Right kidney (tissue), 1 donor: ENCODE data around the gene FAM89B.
"Not testable (repeated sequence)": the region's sequence is repeated elsewhere in the genome, so short reads cannot be mapped to it uniquely, and the experiment has no call there.

Experiments
- DNase-seq: peaks from one replicate; pipeline ENCODE4 v3.0.0-alpha.2; 2016

Gene FAM89B

DNA sequence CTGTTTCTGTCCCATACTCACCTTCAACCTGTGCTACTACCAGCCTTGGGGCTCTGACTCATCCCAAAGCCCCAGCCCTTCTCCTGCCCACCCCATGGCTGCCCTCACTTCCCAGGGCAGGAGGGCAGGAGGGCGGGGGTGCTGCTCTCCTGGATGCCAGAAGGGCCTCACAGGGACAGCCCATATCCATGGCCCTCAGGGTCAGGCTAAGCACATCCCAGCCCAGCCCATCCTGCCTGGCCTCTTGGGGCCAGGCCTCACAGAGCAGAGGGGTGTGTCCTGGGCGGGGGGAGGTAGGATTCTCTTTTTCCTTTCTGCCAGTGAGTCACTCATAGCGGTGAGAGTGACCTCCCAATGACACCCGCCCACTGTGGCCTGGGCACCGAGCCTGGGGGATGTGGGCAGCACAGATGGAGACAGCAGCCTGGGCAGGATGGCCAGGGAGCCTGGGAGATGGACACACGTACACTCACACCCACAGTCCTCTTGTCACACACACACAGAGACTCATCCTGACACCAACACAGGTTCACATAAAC lies 16.6 kb upstream of the FAM89B start:
- no peak for DNase-seq

DNA sequence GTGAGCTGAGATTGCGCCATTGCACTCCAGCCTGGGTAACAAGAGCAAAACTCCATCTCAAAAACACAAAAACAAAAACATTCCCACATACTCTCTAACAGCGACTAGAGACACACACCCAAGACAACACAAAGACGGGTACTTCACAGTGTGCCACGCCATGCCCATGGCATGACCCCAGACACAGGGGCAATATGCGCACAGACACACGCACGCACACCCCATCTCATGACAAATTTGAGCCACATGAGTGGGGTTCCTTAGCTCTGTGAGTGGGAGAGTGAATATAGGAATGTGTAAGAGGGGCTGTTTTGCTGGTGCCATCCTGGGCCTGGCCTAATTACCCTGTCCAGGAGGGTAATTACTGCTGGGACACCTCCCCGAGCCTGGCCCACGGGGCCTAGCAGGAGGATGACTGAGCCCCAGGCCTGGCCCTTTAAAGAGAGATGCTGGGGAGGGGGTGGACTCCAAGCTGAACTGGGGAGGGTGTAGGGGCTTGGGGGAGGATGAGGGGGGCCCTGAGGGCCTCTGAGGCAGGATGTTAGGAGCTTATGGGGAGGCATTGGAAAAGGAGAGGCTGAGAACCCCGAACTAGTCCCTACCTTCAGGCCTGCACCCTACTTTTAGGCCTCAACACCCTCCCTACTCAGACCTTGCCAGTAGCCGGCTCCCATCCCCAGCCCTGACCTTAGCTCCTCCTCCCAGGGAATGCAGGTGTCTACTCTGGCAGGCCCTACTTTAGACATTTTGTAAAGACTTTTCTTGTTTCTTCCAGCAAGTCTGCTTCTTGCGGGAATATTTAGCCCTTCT lies 15.7 kb upstream of the FAM89B start:
- DNase-seq: no peak

DNA sequence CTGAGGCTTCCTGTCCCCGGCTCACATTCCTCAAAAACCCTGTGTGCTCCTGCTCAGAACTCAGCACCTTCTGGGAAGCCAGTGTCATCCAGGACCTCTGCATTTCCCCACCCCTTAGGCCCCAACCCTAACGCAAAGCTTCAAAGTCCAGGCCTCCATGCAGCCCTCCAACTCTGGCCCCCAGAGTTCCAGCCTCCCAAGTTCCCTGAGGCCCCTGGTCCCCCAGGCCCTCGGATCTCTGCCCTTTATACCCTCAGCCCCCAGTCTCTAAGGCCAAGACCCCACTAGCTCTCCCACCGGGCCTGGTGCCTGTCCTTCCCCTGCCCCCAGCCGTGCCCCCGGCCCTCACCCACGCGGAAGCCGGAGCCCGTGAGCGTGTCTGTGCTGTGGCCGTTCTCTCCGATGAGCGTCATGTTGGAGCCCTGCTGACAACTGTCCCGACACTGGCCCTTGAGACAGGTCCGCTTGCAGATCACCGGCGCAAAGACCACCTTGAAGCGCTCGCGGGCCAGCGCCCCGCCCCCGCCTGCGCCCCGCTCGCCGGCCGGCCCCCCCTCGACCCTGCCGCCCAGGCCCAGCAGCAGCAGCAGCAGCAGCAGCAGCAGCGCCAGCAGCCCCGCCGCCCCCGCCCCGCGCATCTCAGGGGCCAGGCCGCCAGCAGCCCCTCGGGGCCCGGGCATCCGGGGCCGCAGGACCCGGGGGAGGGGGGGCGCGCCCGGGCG lies 14.9 kb upstream of the FAM89B start:
- DNase-seq: peak; percentile 40

DNA sequence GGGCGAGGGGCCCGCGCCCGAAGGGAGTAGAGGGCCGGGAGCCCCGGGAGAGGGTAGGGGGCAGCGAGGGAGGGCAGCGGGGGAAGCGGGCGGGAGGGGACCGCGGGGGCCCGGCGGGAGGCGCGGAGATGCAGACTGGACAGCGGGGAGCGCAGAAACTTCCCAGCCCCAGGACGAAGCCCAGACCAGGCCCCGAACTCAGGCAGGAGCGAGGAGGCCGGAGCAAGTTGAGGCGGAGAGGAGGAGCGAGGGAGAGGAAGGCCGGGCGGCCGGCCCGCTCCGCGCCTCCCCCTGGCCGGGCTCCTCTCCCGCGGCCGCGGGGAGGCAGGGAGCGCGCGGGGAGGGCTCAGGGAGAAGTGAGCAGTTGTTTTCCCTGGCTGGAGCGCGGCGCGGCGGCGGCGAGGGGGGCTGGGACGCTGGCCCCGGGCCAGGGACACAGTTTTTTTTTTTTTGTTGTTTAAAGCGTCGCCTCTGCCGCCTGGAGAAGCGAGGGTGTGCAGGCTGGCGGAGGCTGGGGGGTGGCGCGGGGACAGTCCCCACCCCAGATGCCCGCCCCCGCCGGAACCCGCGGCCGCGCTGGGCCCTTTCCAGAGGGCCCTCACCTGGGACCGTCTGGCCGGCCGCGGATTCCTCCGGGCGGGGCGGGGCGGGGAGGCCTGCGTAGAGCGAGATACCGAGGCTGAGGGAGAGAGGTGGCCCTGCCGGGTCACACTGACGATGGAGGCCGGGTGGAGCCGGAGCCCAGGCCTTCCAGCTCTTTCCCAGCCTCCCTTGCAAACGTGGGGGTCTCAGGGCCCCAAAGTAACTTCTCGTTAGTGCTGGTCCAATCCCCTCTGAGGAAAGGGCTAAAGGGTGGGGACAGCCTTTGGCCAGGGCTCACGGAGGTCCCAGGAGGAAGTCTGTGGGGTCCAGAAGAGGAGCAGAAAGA lies 14.1 kb upstream of the FAM89B start, which contains the start of gene LTBP3:
Gene LTBP3, minus strand, starts transcription at position 358 of the 928 bp plus-strand sequence. CDS start 400 bp downstream, outside the sequence.
- peak; percentile 84 for DNase-seq

DNA sequence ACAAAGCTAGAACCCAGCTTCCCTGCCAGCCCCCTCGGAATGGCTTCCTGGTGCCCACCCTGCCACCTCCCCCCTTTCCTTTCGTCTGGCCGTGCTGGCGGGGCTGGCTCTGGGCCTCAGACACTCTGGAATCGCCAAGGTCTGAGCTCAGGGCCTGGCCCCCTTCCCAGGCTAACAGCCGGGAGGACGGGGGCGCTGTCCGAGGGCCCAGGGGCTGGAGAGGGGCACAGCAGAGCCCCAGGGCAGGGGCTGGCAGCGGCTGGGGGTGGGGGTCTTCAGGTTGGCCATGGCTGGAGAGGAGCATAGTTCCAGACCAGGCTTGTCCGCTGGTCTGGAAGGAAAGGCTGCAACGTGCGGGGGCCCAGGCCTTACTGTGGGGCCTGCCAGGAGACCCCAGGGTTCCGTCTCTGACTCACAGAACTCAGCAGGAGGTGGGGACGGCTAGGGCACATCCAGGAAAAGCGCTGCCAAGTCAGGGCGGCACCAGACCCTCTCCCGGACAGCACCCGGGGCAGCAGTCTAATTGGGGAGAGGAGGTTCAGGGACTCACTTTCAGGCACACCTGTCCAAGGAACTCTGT lies 13.3 kb upstream of the FAM89B start:
- DNase-seq: no peak

DNA sequence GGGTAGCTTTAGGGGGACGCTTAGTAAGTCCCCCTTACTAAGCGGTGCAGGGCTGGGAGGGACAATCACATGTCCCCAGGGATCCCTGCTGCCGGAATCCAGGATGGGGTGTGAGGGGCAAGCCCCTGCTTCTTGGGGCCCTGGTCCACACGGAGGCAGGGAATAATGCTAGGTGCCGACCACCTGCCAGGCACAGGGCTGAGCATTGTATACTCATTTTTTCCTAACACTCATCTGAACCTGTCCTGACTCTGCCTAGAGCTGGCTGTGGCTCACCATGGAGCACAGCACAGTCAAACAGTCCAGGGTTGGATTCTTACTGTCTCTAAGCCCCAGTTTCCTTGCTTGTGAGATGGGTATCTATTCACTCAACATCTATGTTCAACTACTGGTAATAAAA lies 12.8 kb upstream of the FAM89B start:
- no peak for DNase-seq

DNA sequence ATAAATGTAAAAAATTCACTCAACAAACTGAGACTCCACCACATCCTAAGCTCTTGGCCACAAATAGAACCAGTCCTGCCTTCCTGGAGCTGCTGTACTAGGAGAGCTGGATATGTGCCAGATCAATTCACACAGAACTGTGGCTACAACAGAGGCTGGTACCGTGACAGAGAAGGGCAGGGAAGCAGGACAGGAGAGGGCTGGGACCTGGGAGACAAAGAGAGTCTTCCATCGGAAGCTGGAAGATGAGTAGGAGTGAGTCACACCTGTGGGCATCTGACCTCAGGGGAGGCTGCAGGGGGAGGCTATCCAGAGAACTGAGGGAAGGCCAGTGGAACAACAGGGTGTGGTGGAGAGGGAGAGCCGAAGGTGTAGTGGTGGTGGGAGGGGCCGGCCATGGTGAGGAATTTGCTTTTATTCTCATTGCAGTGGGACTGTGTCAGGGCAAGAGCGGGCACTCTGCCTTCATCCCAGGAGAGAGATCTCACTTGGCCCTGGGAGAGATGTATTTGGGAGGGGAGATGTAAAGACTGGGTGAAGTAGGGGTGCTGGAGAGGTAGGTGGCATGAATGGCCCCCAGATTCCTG lies 12.3 kb upstream of the FAM89B start:
- no peak for DNase-seq

DNA sequence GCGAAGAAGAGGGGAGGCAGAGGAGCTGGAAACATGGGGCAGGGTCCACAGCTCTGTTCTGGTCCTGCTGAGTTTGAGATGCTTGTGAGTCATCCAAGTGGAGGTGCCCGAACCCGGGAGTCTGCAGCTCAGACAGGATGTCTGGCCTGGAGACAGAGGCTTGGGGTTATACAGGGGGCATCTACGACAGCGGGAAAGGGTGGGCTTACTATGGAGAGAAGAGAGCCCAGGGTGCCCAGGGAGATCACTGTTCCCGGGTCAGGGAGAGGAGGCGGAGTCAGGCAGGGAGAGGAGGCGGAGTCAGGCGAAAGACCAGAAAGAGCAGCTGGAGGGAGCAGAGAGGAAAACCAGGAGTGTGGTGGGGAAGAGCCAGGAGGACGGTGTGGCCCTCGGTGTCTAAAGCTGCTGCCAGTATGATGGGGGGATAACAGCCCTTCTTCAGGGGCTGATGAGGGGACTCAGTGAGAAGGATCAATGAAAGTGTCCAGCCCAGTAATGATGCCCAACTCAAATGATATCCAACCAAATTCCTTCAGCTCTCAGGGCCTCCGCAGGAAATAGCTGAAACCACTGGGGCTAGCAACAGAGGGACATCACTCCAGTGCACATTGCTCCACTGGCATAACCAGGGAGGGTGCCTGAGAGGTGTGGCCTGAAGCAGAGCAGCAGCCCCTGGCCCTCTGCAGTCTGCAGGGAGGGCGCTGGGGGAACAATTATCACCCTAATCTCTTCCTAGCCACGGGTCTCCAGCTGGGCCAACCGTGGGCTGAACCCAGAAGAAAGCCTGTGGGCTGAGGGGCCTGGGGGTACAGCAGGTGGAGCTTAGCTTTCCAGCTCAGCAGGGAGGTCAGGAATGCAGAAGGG lies 11.6 kb upstream of the FAM89B start:
- peak; percentile 60 for DNase-seq

DNA sequence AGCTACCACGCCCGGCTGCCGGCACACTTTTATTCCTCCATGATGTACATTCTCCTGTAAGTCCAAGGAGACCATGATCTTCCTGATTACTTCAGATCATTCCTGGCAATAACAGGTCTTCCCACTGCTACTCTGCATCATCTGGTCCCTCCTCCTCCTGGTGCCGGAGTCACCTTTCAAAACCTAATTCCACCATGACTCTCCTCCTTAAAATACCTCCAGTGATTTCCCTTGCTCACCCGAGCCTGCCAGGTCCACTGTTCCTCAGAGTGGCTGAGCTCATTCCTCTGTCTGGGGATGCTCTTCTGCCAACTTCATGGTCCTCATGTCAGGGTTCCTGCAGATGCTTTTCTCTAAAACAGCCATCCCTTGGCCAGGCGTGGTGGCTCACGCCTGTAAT lies 10.3 kb upstream of the FAM89B start:
- DNase-seq: no peak

DNA sequence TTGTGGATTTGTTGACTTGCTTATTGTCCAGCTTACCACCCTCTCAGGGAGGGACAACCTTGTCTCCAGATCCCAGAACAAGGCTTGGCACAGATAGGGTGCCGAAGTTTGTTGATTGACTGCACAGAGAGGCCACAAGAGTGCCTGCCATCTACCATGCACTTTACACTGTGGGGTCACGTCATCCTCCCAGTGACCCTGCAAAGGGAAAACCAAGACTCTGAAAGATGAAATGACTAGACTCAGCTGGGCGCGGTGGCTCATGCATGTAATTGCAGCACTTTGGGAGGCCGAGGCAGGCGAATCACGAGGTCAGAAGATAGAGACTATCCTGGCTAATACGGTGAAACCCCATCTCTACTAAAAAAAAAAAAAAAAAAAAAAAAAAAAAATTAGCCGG lies 9.6 kb upstream of the FAM89B start:
- no peak for DNase-seq

DNA sequence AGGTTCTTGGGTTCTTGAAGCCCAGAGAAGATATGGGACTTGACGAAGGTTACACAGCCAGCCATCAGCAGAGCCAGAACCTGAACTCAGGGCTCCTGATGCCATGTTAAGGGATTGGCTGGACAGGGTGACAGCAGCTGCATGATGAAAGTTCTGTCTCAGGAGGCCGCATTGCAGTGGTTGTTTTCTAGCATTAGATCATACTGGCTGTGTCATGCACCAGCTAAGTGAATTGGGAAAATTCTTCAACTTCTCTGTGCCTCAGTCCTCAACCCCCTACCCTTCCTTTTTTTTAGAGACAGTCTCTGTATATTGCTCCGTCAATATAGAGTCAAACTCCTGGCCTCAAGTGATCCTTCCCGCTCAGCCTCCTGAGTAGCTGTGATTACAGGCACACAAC lies 8.7 kb upstream of the FAM89B start:
- DNase-seq: no peak

DNA sequence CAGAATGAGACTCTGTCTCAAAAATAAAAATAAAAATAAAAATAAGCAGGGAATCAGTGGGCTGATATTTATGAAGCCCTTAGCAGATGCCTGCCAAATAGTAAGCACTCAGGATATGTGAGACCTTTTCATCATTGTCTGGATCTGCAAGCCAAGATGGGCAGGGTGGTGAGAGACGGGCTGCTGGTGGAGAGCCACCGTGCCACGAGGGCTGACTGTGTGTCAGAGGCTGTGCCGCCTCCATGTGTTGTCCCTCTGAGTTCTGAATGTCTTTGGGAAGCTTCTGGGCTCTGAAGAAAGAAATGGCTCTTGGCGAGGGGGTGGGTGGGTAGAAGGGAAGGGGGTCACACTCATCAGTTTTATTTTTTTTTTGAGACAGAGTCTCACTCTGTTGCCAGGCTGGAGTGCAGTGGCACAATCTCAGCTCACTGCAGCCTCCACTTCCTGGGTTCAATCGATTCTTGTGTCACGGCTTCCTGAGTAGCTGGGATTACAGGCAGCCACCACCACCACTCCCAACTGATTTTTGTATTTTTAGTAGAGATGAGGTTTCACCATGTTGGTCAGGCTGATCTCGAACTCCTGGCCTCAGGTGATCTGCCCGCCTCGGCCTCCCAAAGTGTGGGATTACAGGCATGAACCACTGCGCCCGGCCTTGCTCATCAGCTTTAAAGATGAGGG lies 7.3 kb upstream of the FAM89B start:
- DNase-seq: not testable (repeated sequence)

DNA sequence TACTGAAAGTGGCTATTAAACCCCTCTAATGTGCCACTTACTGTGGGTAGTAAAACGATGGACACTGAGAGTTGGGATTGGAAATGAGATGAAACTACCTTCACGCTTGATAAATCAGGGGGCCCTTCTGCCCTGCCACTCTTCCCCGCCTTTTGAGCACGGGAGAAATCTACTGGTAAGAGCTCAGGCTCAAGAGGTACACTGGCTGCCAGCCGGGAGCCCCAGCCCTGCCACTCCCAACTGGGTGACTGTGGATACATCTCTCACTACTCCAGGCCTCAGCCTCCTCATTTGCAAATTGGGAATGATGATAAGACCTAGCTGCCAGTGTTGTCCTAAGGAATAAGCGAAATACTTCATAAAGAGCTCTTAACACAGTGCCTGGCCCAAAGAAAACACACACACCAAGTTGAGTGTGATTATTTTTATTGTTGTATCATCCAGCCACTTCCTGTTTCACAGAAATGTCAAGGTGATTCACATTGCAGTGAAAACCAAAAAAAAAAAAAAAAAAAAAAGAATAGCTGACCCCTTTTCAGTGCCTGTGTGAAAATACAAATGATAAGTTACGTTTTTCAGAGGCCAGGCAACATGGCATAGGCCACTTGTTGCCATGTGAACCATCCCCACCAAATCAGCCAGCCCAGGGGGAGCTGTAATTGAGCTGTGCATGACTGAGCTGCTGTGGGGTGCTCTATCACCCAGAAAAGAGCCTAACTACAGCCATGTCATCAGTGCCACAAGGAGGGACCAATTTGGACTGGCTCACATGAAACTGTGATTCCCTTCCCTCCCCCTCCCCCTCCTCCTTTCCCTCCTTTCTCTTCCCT lies 6.5 kb upstream of the FAM89B start:
- no peak for DNase-seq

DNA sequence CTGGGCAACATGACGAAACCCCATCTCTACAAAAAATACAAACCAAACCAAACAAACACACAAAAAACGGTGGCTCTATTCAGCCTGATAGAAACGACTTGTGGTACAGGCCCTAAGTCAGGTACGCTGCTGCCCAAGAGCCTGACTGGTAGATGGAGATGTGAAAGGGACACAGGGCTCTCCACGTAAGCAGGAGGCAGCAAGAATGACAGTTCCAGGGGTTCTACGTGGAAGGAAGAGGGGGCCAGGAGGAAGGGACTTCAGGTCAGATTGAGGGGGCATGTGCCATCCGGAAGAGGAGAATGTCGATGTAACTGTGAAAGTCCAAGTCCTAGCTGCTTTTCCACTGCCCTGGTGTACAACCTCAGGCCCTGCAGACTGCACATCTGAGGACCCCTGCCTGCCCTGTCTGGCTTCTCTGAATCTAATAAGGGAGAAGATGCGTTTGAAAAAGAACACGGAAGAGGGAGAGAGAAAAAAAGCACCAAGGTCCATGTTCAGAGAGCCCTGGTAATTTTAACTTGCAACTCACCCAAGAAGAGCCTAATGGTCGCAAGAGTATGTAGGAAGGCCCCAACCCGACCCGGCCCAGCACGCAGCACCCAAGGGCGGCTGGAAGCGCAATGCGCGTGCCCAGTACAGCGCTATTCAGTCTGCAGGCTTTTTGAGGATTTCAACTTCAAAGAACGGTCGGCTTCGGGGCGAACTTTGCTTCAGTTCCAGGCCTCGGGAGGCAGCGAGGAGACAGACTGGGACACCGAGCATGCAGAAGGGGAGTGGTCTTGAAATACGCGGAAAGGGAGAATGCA lies 3.0 kb upstream of the FAM89B start:
- DNase-seq: no peak

DNA sequence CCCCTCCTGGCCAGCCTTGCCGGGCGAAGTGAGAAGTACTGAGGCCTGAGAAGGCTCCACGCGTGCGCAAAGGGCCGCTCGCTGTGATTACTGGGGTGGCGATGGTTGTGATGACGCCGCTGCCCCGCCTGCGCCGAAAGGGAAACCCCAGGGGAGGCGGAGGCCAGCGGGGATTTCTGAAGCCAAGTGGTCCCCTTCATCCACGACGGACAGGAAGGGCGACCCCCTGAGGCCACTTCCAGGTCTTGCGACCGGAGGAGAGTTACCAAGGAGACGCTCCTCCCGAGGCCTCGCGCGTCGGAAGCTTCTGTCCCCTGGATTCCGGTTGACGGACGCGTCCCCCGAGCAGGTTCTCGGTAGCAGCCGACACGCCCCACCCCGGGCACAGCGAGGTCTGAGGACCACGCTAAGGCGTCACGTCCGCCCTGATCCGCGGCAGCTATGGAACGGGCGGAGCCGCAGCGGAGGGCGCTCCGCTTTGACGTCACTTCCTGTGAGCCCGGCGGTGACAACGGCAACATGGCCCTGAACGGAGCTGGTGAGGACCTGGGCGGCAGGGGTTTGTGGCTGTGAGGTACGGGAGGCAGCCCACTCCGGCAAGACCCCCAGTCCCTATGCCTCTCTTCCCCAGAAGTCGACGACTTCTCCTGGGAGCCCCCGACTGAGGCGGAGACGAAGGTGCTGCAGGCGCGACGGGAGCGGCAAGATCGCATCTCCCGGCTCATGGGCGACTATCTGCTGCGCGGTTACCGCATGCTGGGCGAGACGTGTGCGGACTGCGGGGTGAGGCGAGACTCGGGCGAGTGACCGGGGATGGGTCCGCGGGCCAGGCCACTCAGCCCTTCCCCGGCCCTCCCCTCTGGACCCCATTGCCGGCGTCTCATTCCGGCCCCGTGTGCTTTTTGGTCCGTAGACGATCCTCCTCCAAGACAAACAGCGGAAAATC lies 2.1 kb upstream of the FAM89B start, which contains the start of gene ZNRD2:
Gene ZNRD2, plus strand, starts transcription at position 505 of the 946 bp plus-strand sequence. Its CDS starts 15 bp downstream, at position 520.
- peak; percentile 96 for DNase-seq

DNA sequence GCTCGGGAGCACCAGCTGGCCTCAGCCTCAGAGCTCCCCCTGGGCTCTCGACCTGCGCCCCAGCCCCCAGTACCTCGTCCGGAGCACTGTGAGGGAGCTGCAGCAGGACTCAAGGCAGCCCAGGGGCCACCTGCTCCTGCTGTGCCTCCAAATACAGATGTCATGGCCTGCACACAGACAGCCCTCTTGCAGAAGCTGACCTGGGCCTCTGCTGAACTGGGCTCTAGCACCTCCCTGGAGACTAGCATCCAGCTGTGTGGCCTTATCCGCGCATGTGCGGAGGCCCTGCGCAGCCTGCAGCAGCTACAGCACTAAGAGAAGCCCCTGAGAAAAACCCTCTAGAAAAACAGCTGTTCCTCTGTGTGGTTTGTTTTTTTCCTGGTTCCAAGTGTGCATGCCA lies 918 bp upstream of the FAM89B start:
- no peak for DNase-seq

DNA sequence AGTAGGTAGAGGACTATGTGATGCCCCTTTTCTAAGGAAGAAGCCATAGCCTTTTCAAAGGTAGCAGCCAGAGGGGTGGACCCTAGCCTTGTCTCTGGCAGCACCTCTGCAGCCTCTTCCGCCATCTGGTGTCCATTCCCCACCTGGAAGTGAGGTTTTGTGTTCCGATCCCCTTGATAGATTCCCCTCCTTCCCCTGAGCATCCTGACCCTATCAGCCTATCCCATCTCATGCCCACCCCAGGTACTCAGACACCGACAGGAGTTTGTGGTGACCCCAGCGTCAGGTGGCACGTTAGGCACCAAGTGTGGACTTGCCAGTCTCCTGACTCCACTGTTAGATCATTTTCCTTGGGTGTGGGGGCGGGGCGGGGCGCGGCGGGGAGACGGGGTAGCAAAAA lies 398 bp upstream of the FAM89B start:
- DNase-seq: no peak
